GM12878 (cell line): ENCODE data around the gene ZDHHC7. TPM values are rescaled to one million over a fixed set of nuclear protein-coding genes. Genes with fewer than 3 reads are reported as not detected.

Experiments
- ATAC-seq: fragments of 200-7000 bp; cut with Tn5 transposase; 3 replicates; pipeline ENCODE4 v1.9.1; 2020; ENCODE audit warnings: mild to moderate bottlenecking, moderate library complexity
- BruUV-seq: library from RNA; stranded (reverse); fragments of 400-500 nt; replicated peaks from 2 replicates; lab custom pipeline; 2021; lab: Mats Ljungman, UMichigan
- CTCF ChIA-PET: fragments of 300-600 bp; sonication (Branson Sonifier 250); formaldehyde crosslinking; extraction: SDS; loops from one replicate; lab custom pipeline; 2021; ENCODE audit warnings: inconsistent platforms; lab: Yijun Ruan, JAX
- POLR2A ChIA-PET: fragments of 350-600 bp; formaldehyde crosslinking; extraction: SDS; loops from one replicate; lab custom pipeline; 2021; ENCODE audit warnings: inconsistent platforms; lab: Charles Lee
- RAD21 ChIA-PET: fragments of 300-600 bp; sonication (Branson Sonifier 250); formaldehyde crosslinking; loops from one replicate; lab custom pipeline; 2023; ENCODE audit warnings: antibody characterized with exemption; ENCODE audit not compliant: unreplicated experiment; lab: Charles Lee
- SMC1A ChIA-PET: fragments of 300-600 bp; sonication (Branson Sonifier 250); formaldehyde crosslinking; loops from one replicate; lab custom pipeline; 2023; ENCODE audit not compliant: unreplicated experiment, uncharacterized antibody; lab: Charles Lee
- DNase-seq: peaks from one replicate; pipeline ENCODE4 v3.0.0-alpha.2; 2011; ENCODE audit warnings: low read depth, low spot score
- FAIRE-seq: peaks from 3 replicates; lab custom pipeline; 2011; peaks lifted over from hg19 to GRCh38; lab: Jason Lieb, UNC
- H2AFZ ChIP-seq: 2 replicates; pipeline ENCODE4 v1.6.0; 2011; ENCODE audit warnings: low read depth, low read length, control low read depth; ENCODE audit not compliant: control insufficient read depth
- H3K27ac ChIP-seq: 2 replicates; pipeline ENCODE4 v1.5.1; 2011; ENCODE audit warnings: control low read depth; ENCODE audit not compliant: control insufficient read depth, insufficient read depth
- H3K27me3 ChIP-seq, 2 experiments: replicated peaks in 1 of 2; 2 replicates each; pipeline versions ENCODE4 v1.6.0 to v1.6.1; 2011; ENCODE audit warnings: low read length in 1 of 2; ENCODE audit not compliant: control insufficient read depth in 2 of 2, insufficient read depth in 2 of 2
- H3K36me3 ChIP-seq, 2 experiments: 2 replicates each; pipeline ENCODE4 v1.5.1; 2011; ENCODE audit warnings: low read length in 1 of 2; ENCODE audit not compliant: control insufficient read depth in 2 of 2, insufficient read depth in 2 of 2
- H3K4me1 ChIP-seq: 2 replicates; pipeline ENCODE4 v1.6.1; 2011; ENCODE audit warnings: mild to moderate bottlenecking, low read length, moderate library complexity, mixed read lengths; ENCODE audit not compliant: control insufficient read depth, insufficient read depth
- H3K4me2 ChIP-seq: 2 replicates; pipeline ENCODE4 v1.6.0; 2011; ENCODE audit warnings: control low read depth; ENCODE audit not compliant: control insufficient read depth, insufficient read depth
- H3K4me3 ChIP-seq: fragments of 200-600 bp; sonication (generic); 2 replicates; pipeline ENCODE4 v1.5.1; 2016
- H3K79me2 ChIP-seq: 2 replicates; pipeline ENCODE4 v1.6.0; 2011; ENCODE audit warnings: low read length; ENCODE audit not compliant: control insufficient read depth, insufficient read depth
- H3K9ac ChIP-seq: 2 replicates; pipeline ENCODE4 v1.8.0; 2011; ENCODE audit warnings: low read length, control low read depth, mixed read lengths; ENCODE audit not compliant: control insufficient read depth, insufficient read depth
- H3K9me3 ChIP-seq: replicated peaks from 3 replicates; pipeline ENCODE4 v1.5.1; 2011; ENCODE audit warnings: mild to moderate bottlenecking, low read length; ENCODE audit not compliant: control insufficient read depth, insufficient read depth
- H4K20me1 ChIP-seq: 2 replicates; pipeline ENCODE4 v1.6.0; 2011; ENCODE audit not compliant: control insufficient read depth, insufficient read depth
- CREM ChIP-seq: IDR thresholded peaks from 2 replicates; pipeline ENCODE4 v1.6.1; 2014; ENCODE audit warnings: antibody characterized with exemption, low read depth
- DPF2 ChIP-seq: fragments of 450-650 bp; IDR thresholded peaks from 2 replicates; pipeline ENCODE4 v1.6.1; 2017; ENCODE audit warnings: mild to moderate bottlenecking
- FOS ChIP-seq: IDR thresholded peaks from 3 replicates; pipeline ENCODE4 v1.6.1; 2011; ENCODE audit warnings: borderline replicate concordance; ENCODE audit not compliant: insufficient read length; ENCODE audit errors: extremely low read depth
- GATAD2B ChIP-seq: fragments of 450-650 bp; conservative IDR thresholded peaks from 2 replicates; pipeline ENCODE4 v1.6.1; 2017; ENCODE audit warnings: low read depth, mild to moderate bottlenecking, moderate library complexity
- HDAC2 ChIP-seq: fragments of 200-600 bp; sonication (generic); IDR thresholded peaks from 2 replicates; pipeline ENCODE4 v1.6.1; 2017
- RFX5 ChIP-seq: IDR thresholded peaks from 2 replicates; pipeline ENCODE4 v1.6.1; 2011; ENCODE audit warnings: low read depth, low read length, improper control_type of control experiment
- SPI1 ChIP-seq: IDR thresholded peaks from 2 replicates; pipeline ENCODE4 v1.6.1; 2011; ENCODE audit warnings: low read depth, mild to moderate bottlenecking, low read length, moderate library complexity, borderline replicate concordance; ENCODE audit not compliant: insufficient read depth
- WGBS: methylation state at CpG from one replicate; pipeline ENCODE4 v1.1.6; 2016; ENCODE audit warnings: low lambda C conversion rate; ENCODE audit not compliant: insufficient replicate concordance, insufficient coverage; ENCODE audit errors: missing lambda C conversion rate; 5-methylcytosine and 5-hydroxymethylcytosine counted together
- in situ Hi-C: fragments of 300-500 bp; cut with MboI; formaldehyde crosslinking; loops from 9 replicates; pipeline ENCODE4 v1.14.3; 2018; ENCODE audit warnings: mixed read lengths
- intact Hi-C: fragments of 100-400 bp; cut with micrococcal nuclease; formaldehyde crosslinking; loops from one replicate; pipeline ENCODE4 v1.14.2; 2022; ENCODE audit not compliant: unreplicated experiment
- polyA plus RNA-seq, 11 experiments: library from polyadenylated mRNA; depleted of rRNA in 4 of 11; unstranded in 6 of 11; stranded (reverse) in 5 of 11; fragments of >200 nt; fragmentation: Nextera tagmentation in 4 of 11; fragmentation: Illumina TruSeq in 1 of 11; extraction: Ambion mirVana in 4 of 11; extraction: Trizol in 1 of 11; gene quantifications; 1 replicate in 1 of 11; 2 replicates in 10 of 11; pipeline versions ENCODE4 v1.2.1 to v1.2.3, GENCODE V29; 2011 to 2016; ENCODE audit warnings: inconsistent platforms in 2 of 11, missing spikeins in 2 of 11, low read depth in 1 of 11
- total RNA-seq, 4 experiments: library from RNA; depleted of rRNA in 3 of 4; stranded (reverse); fragments of >200 nt in 3 of 4; fragmentation: Illumina TruSeq in 1 of 4; extraction: Trizol in 1 of 4; gene quantifications; 2 replicates each; pipeline versions ENCODE4 v1.2.1 to v1.2.3, GENCODE V29; 2013 to 2021
- TF ChIP-seq, protein P1 (sequence below): IDR thresholded peaks from 2 replicates; pipeline ENCODE4 v1.6.1; 2011; ENCODE audit warnings: borderline replicate concordance, low read depth, mild to moderate bottlenecking, moderate library complexity, low read length; ENCODE audit not compliant: insufficient read depth, poor library complexity, severe bottlenecking
- TF ChIP-seq, protein P2 (sequence below): fragments of 450-650 bp; formaldehyde crosslinking; IDR thresholded peaks from 2 replicates; pipeline ENCODE4 v1.5.0; 2022; ENCODE audit warnings: mild to moderate bottlenecking, missing genetic modification characterization

Gene ZDHHC7
- total and polyA plus RNA-seq, 10 of the 15 experiments (the other 5 are each of a cell fraction or from before 2014, with no cell fraction given) = 0.87 to 26.0 (median 20.0) TPM

DNA sequence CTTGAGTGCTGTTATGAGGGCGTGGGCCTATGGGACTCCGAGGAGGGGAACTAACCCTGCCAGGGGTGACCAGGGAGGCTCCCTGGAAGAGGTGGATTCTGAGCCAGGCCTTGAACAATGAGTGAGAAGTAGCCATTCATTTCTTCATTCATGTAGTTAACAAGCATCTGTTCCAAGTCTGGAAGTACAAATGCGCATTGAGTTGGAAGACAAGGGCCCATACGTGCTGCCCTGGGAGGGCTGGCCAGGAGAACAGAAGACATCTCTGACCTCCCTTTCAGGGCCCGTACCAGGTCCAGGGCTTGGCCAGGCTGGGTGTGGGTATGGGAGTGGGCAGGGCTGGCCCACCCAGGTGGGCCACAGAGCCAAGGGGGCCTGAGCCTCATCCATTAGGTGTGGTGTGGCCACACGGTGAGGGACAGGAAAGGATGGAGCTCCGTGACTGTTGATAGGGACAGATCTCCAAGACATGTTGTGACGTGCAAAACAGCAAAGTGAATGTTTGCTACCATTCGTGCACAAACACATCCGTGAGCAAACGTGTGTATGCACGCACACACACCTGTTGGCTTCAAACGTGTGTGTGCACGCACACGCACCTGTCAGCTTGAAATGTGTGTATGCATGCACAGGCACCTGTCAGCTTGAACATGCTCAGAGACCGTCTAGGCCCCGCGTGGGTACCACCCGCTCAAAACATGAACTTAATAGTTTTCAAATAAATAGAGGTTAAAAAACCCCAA lies 46.8 kb downstream of the ZDHHC7 start:
- H3K9me3 ChIP-seq = no peaks in the 10 kb centered on the region; the same call in 2 of the 3 replicates
- no peaks in the 10 kb centered on the region for H3K27me3 ChIP-seq
- no peaks in the 10 kb centered on the region for H4K20me1 ChIP-seq
- H3K79me2 ChIP-seq = no peaks in the 10 kb centered on the region
- no peak overlapping the region for H3K4me2 ChIP-seq
- FAIRE-seq (no peak), ATAC-seq (no peak), DNase-seq (no peak)
- WGBS = 63% methylated on average over 19 of the region's 19 CpGs
- ChIA-PET CTCF (interaction anchor here (1.3 kb wide), 1 partner anchor 12 kb away, joined by 4 read pairs; no protein-coding TSS in a partner anchor), POLR2A (no interaction called here), RAD21 (interaction anchor here (0.6 kb wide), 1 partner anchor 13 kb away, joined by 3 read pairs; no protein-coding TSS in a partner anchor), SMC1A (interaction anchor here (0.5 kb wide), 1 partner anchor 456 kb away, joined by 3 read pairs; no protein-coding TSS in a partner anchor)
- no TSS peak for BruUV-seq
- H3K4me3 ChIP-seq = no peak overlapping the region
- TF ChIP-seq, protein P1, sequence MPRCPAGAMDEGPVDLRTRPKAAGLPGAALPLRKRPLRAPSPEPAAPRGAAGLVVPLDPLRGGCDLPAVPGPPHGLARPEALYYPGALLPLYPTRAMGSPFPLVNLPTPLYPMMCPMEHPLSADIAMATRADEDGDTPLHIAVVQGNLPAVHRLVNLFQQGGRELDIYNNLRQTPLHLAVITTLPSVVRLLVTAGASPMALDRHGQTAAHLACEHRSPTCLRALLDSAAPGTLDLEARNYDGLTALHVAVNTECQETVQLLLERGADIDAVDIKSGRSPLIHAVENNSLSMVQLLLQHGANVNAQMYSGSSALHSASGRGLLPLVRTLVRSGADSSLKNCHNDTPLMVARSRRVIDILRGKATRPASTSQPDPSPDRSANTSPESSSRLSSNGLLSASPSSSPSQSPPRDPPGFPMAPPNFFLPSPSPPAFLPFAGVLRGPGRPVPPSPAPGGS = peak; percentile 47
- TF ChIP-seq FOS = no peak
- intact Hi-C loops (loop anchor here (5.0 kb wide), 1 partner anchor 342 kb away; no protein-coding TSS in a partner anchor), in situ Hi-C loops (loop anchor here (25.0 kb wide), 2 partner anchors 327 to 452 kb away; partner anchors contain the start of genes KLHL36 and MEAK7)
- H3K4me1 ChIP-seq = no peaks in the 10 kb centered on the region
- no peak overlapping the region for H3K9ac ChIP-seq
- no peaks in the 10 kb centered on the region for H3K36me3 ChIP-seq
- H2AFZ ChIP-seq = no peak overlapping the region
- H3K27ac ChIP-seq = no peak overlapping the region

DNA sequence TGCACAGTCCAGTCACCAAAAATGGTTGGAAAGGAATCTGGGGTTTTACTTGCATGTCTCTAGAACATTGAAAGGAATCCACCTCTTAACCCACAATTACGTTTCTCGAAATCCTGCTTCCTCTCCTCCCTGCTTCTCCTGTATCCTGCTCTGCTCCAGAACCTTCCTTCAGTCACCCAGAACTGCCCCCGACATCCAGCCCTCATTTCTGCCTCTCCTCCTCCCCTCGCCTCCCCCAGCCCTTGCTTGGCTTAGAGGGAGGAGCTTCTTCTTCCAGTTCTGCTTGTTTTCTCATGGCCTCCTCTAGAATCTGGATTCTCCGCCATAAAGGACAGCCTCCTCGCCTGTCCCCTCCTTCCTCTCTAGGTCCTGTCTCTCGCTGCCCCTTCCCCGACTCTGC lies 48.3 kb downstream of the ZDHHC7 start:
- H3K9ac ChIP-seq = no peak overlapping the region
- FAIRE-seq = no peak
- no peak for DNase-seq
- ChIA-PET SMC1A (interaction anchor here (1.7 kb wide), 1 partner anchor 9 kb away, joined by 5 read pairs; no protein-coding TSS in a partner anchor), RAD21 (no interaction called here), POLR2A (no interaction called here), CTCF (interaction anchor here (0.7 to 2.5 kb wide), 5 partner anchors 9 to 453 kb away, joined by 3 to 13 read pairs (median 3); no protein-coding TSS in a partner anchor)
- H4K20me1 ChIP-seq = no peaks in the 10 kb centered on the region
- H2AFZ ChIP-seq = no peak overlapping the region
- H3K4me3 ChIP-seq = no peak overlapping the region
- in situ Hi-C loops = loop anchor here (25.0 kb wide), 2 partner anchors 326 to 451 kb away; partner anchors contain the start of genes KLHL36 and MEAK7
- H3K27ac ChIP-seq = no peak overlapping the region
- no peaks in the 10 kb centered on the region for H3K4me1 ChIP-seq
- 23% methylated on average over 8 of the region's 8 CpGs for WGBS
- no peaks in the 10 kb centered on the region; the same call in 2 of the 3 replicates for H3K9me3 ChIP-seq
- intact Hi-C loops = no loop called here
- BruUV-seq = no TSS peak
- ATAC-seq = no peak
- H3K79me2 ChIP-seq = no peaks in the 10 kb centered on the region
- no peaks in the 10 kb centered on the region for H3K27me3 ChIP-seq
- H3K4me2 ChIP-seq = no peak overlapping the region
- no peaks in the 10 kb centered on the region for H3K36me3 ChIP-seq
- TF ChIP-seq GATAD2B (no peak), DPF2 (no peak), RFX5 (no peak), SPI1 (no peak), CREM (no peak), HDAC2 (no peak)
- TF ChIP-seq, protein P2, sequence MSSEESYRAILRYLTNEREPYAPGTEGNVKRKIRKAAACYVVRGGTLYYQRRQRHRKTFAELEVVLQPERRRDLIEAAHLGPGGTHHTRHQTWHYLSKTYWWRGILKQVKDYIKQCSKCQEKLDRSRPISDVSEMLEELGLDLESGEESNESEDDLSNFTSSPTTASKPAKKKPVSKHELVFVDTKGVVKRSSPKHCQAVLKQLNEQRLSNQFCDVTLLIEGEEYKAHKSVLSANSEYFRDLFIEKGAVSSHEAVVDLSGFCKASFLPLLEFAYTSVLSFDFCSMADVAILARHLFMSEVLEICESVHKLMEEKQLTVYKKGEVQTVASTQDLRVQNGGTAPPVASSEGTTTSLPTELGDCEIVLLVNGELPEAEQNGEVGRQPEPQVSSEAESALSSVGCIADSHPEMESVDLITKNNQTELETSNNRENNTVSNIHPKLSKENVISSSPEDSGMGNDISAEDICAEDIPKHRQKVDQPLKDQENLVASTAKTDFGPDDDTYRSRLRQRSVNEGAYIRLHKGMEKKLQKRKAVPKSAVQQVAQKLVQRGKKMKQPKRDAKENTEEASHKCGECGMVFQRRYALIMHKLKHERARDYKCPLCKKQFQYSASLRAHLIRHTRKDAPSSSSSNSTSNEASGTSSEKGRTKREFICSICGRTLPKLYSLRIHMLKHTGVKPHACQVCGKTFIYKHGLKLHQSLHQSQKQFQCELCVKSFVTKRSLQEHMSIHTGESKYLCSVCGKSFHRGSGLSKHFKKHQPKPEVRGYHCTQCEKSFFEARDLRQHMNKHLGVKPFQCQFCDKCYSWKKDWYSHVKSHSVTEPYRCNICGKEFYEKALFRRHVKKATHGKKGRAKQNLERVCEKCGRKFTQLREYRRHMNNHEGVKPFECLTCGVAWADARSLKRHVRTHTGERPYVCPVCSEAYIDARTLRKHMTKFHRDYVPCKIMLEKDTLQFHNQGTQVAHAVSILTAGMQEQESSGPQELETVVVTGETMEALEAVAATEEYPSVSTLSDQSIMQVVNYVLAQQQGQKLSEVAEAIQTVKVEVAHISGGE (CRISPR knock-in tag) = no peak
